Liver (tissue), 9 donors: Measurements from ENCODE around the gene SUSD5. TPM values are rescaled to one million over a fixed set of nuclear protein-coding genes. Genes with fewer than 3 reads are reported as not detected.

ENCODE experiments used
- DNase-seq: peaks from one replicate; pipeline ENCODE4 v3.0.0-alpha.2; 2017; ENCODE audit warnings: low spot score
- H3K27ac ChIP-seq, 2 donors: one replicate each; pipeline ENCODE4 v1.7.0; 2013; ENCODE audit warnings: inconsistent platforms in 2 of 2, low read length in 2 of 2, control low read depth in 1 of 2, low read depth in 1 of 2, mild to moderate bottlenecking in 1 of 2
- H3K27me3 ChIP-seq, 4 donors: one replicate each; pipeline versions ENCODE4 v1.6.1 to v1.7.0; 2013; ENCODE audit warnings: low read length in 3 of 4, inconsistent platforms in 1 of 4, mild to moderate bottlenecking in 1 of 4, moderate library complexity in 1 of 4; ENCODE audit not compliant: control insufficient read depth in 4 of 4, insufficient read depth in 4 of 4
- H3K36me3 ChIP-seq, 4 donors: one replicate each; pipeline versions ENCODE4 v1.6.1 to v1.7.0; 2013; ENCODE audit warnings: low read length in 3 of 4, mild to moderate bottlenecking in 3 of 4, low read depth in 1 of 4, moderate library complexity in 1 of 4; ENCODE audit not compliant: control insufficient read depth in 4 of 4, insufficient read depth in 3 of 4
- H3K4me1 ChIP-seq, 4 donors: one replicate each; pipeline versions ENCODE4 v1.6.1 to v1.7.0; 2013; ENCODE audit warnings: low read length in 3 of 4, mild to moderate bottlenecking in 3 of 4, moderate library complexity in 1 of 4; ENCODE audit not compliant: control insufficient read depth in 4 of 4, insufficient read depth in 4 of 4
- H3K4me3 ChIP-seq, 3 donors: one replicate each; pipeline versions ENCODE4 v1.6.1 to v1.7.0; 2013; ENCODE audit warnings: low read length in 3 of 3, control low read depth in 1 of 3, low read depth in 1 of 3, mild to moderate bottlenecking in 1 of 3
- H3K9ac ChIP-seq, 2 donors: one replicate each; pipeline ENCODE4 v1.7.0; 2013; ENCODE audit warnings: low read length in 2 of 2, mild to moderate bottlenecking in 2 of 2, moderate library complexity in 2 of 2, control low read depth in 1 of 2, low read depth in 1 of 2
- H3K9me3 ChIP-seq, 4 donors: one replicate each; pipeline versions ENCODE4 v1.6.1 to v1.7.0; 2013; ENCODE audit warnings: low read length in 3 of 4; ENCODE audit not compliant: control insufficient read depth in 4 of 4
- FOXA1 ChIP-seq: IDR thresholded peaks from 2 replicates; pipeline ENCODE4 v1.6.1; 2016; ENCODE audit warnings: antibody characterized with exemption
- GABPA ChIP-seq, 2 donors: IDR thresholded peaks in 1 of 2; conservative IDR thresholded peaks in 1 of 2; 2 replicates each; pipeline ENCODE4 v1.6.1; 2016; ENCODE audit warnings: antibody characterized with exemption in 2 of 2, mild to moderate bottlenecking in 1 of 2, moderate library complexity in 1 of 2
- JUND ChIP-seq, 2 donors: IDR thresholded peaks; 2 replicates each; pipeline ENCODE4 v1.6.1; 2016; ENCODE audit warnings: antibody characterized with exemption in 2 of 2
- RXRA ChIP-seq, 2 donors: IDR thresholded peaks; 2 replicates each; pipeline ENCODE4 v1.6.1; 2017 to 2018; ENCODE audit warnings: antibody characterized with exemption in 2 of 2, mild to moderate bottlenecking in 1 of 2
- TAF1 ChIP-seq: conservative IDR thresholded peaks from 2 replicates; pipeline ENCODE4 v1.6.1; 2016; ENCODE audit warnings: antibody characterized with exemption, mild to moderate bottlenecking
- YY1 ChIP-seq: IDR thresholded peaks from 2 replicates; pipeline ENCODE4 v1.6.1; 2016; ENCODE audit warnings: antibody characterized with exemption, mild to moderate bottlenecking
- WGBS: extraction: QIAGEN DNeasy Blood & Tissue Kit; methylation state at CpG from one replicate; pipeline ENCODE4 v1.1.7; 2013; 5-methylcytosine and 5-hydroxymethylcytosine counted together
- polyA plus RNA-seq, 2 donors: library from polyadenylated mRNA; stranded (reverse) in 1 of 2; unstranded in 1 of 2; fragments of 200-250 nt in 1 of 2; fragments of >200 nt in 1 of 2; fragmentation: Nextera tagmentation in 1 of 2; extraction: Ambion mirVana in 1 of 2; gene quantifications; one replicate each; pipeline versions ENCODE4 v1.2.1 to v1.2.3, GENCODE V29; 2013 to 2015
- total RNA-seq, 2 donors: library from RNA; depleted of rRNA; stranded (reverse); fragments of >200 nt; gene quantifications; one replicate each; pipeline ENCODE4 v1.2.3, GENCODE V29; 2014
- TF ChIP-seq, protein P1 (sequence below): IDR thresholded peaks from 2 replicates; pipeline ENCODE4 v1.6.1; 2016; ENCODE audit warnings: antibody characterized with exemption, mild to moderate bottlenecking
- TF ChIP-seq, protein P2 (sequence below): IDR thresholded peaks from 2 replicates; pipeline ENCODE4 v1.6.1; 2016; ENCODE audit warnings: antibody characterized with exemption
- TF ChIP-seq, protein P3 (sequence below): fragments of 150-350 bp; IDR thresholded peaks from 2 replicates; pipeline ENCODE4 v1.5.1; 2017; ENCODE audit warnings: improper control_type of control experiment, low read depth, low read length; ENCODE audit not compliant: missing input control
- donor health status: healthy.
- donor health status: healthy.
- donor health status: healthy.
- donor health status: healthy.
- donor health status: healthy.

Gene SUSD5
- total and polyA plus RNA-seq, 4 donors, result 0.08 to 0.21 (median 0.18) TPM

DNA sequence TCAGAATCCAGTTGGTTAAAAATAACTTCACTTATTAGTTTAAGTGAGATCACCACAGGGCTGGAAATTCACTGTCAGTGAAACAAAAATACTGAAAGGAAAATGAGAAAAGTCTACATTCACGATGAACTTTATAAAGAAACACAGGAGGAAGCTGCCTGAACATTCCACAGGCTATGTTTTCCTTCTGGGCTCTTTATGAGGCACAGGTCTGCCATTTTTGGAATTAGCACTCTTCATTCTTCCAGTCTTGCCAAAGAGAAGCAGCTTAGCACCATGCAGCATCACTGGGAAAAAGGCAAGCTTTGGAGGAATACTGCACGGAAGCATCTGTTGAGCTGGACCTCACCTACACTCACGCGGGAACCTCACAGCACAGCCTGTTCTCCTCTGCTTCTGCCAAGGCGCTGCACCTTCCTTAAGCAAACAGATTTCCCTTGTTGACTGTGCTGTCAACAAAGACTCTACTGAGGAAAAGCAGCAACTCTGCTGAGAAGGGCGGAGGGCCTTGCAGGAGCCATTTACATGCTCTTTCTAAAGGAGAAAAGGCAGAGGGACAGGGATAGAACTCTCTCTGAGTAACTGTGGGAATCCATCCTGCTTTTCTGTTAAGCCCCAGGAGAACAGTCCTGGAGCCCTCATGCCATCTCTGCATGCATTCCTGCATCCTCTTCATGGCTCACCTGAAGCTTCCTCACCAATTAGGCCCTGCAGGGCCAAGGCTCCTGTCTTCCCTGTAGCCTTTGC is 15.7 kb downstream of the SUSD5 start:
- no peak overlapping the region for H3K9ac ChIP-seq
- WGBS, result 53% methylated on average over 6 of the region's 6 CpGs
- TF ChIP-seq, protein P1, sequence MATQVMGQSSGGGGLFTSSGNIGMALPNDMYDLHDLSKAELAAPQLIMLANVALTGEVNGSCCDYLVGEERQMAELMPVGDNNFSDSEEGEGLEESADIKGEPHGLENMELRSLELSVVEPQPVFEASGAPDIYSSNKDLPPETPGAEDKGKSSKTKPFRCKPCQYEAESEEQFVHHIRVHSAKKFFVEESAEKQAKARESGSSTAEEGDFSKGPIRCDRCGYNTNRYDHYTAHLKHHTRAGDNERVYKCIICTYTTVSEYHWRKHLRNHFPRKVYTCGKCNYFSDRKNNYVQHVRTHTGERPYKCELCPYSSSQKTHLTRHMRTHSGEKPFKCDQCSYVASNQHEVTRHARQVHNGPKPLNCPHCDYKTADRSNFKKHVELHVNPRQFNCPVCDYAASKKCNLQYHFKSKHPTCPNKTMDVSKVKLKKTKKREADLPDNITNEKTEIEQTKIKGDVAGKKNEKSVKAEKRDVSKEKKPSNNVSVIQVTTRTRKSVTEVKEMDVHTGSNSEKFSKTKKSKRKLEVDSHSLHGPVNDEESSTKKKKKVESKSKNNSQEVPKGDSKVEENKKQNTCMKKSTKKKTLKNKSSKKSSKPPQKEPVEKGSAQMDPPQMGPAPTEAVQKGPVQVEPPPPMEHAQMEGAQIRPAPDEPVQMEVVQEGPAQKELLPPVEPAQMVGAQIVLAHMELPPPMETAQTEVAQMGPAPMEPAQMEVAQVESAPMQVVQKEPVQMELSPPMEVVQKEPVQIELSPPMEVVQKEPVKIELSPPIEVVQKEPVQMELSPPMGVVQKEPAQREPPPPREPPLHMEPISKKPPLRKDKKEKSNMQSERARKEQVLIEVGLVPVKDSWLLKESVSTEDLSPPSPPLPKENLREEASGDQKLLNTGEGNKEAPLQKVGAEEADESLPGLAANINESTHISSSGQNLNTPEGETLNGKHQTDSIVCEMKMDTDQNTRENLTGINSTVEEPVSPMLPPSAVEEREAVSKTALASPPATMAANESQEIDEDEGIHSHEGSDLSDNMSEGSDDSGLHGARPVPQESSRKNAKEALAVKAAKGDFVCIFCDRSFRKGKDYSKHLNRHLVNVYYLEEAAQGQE, result no peak
- no peak for TF ChIP-seq YY1
- no peaks in the 10 kb centered on the region for H3K36me3 ChIP-seq
- no peak overlapping the region for H3K27ac ChIP-seq
- H3K4me1 ChIP-seq, result no peaks in the 10 kb centered on the region
- no peak for DNase-seq
- H3K4me3 ChIP-seq, result no peak overlapping the region
- peaks cover 0 to 8% (median 0%) of the 10 kb centered on the region in 4 donors for H3K27me3 ChIP-seq
- peaks cover 0 to 2% (median 0%) of the 10 kb centered on the region in 4 donors for H3K9me3 ChIP-seq

DNA sequence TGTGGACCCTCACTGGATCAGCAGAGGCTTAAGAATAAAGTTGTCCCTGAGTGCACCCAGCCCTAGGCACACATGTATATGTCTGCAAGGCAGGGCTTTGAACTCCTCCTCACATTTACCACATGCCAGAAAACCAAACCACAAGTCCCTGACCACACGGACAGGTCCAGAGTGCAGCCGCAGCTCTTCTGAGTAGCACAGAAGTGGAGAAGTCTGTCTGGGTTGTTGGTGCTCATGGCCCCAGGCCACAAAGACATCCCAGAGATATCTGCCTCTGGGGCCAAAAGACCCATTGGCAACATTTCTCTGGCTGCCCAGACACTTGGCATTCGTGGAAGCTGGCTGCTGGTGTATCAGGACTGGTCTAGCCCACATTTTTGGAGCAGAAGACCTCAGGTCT is 17.4 kb downstream of the SUSD5 start:
- H3K36me3 ChIP-seq, result no peaks in the 10 kb centered on the region
- H3K9ac ChIP-seq, result no peak overlapping the region
- peaks cover 0 to 2% (median 0%) of the 10 kb centered on the region in 4 donors for H3K9me3 ChIP-seq
- no peaks in the 10 kb centered on the region for H3K4me1 ChIP-seq
- H3K27ac ChIP-seq, result no peak overlapping the region
- WGBS, result 79% methylated on average over 3 of the region's 3 CpGs
- no peak overlapping the region for H3K4me3 ChIP-seq
- peaks cover 0 to 3% (median 0%) of the 10 kb centered on the region in 4 donors for H3K27me3 ChIP-seq
- no peak for DNase-seq
- TF ChIP-seq RXRA (IDR thresholded peaks at IDR 0.05) (no peak), YY1 (no peak), JUND (IDR thresholded peaks at IDR 0.05) (no peak), FOXA1 (no peak), TAF1 (no peak), GABPA (IDR thresholded peaks at IDR 0.05 in 1 of 2, conservative IDR thresholded peaks at IDR 0.05 in 1 of 2) (no peak)
- TF ChIP-seq, protein P1, result no peak
- TF ChIP-seq, protein P2, sequence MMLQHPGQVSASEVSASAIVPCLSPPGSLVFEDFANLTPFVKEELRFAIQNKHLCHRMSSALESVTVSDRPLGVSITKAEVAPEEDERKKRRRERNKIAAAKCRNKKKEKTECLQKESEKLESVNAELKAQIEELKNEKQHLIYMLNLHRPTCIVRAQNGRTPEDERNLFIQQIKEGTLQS, result no peak
- TF ChIP-seq, protein P3, sequence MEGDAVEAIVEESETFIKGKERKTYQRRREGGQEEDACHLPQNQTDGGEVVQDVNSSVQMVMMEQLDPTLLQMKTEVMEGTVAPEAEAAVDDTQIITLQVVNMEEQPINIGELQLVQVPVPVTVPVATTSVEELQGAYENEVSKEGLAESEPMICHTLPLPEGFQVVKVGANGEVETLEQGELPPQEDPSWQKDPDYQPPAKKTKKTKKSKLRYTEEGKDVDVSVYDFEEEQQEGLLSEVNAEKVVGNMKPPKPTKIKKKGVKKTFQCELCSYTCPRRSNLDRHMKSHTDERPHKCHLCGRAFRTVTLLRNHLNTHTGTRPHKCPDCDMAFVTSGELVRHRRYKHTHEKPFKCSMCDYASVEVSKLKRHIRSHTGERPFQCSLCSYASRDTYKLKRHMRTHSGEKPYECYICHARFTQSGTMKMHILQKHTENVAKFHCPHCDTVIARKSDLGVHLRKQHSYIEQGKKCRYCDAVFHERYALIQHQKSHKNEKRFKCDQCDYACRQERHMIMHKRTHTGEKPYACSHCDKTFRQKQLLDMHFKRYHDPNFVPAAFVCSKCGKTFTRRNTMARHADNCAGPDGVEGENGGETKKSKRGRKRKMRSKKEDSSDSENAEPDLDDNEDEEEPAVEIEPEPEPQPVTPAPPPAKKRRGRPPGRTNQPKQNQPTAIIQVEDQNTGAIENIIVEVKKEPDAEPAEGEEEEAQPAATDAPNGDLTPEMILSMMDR, result no peak
